ENCODE measurements around the gene NKX1-2.

GRCh38 chr10:124484661-124485060, 34.8 kb upstream of the NKX1-2 start:
- no peak for TF ChIP-seq CTCF (IDR thresholded peaks at IDR 0.05)
- no peak for TF ChIP-seq EZH2phosphoT487 (IDR thresholded peaks at IDR 0.05; ENCODE audit: borderline replicate concordance, low read depth)
- TF ChIP-seq FOXJ3 (CRISPR knock-in tag; IDR thresholded peaks at IDR 0.05), result no peak
- TF ChIP-seq, protein P1, sequence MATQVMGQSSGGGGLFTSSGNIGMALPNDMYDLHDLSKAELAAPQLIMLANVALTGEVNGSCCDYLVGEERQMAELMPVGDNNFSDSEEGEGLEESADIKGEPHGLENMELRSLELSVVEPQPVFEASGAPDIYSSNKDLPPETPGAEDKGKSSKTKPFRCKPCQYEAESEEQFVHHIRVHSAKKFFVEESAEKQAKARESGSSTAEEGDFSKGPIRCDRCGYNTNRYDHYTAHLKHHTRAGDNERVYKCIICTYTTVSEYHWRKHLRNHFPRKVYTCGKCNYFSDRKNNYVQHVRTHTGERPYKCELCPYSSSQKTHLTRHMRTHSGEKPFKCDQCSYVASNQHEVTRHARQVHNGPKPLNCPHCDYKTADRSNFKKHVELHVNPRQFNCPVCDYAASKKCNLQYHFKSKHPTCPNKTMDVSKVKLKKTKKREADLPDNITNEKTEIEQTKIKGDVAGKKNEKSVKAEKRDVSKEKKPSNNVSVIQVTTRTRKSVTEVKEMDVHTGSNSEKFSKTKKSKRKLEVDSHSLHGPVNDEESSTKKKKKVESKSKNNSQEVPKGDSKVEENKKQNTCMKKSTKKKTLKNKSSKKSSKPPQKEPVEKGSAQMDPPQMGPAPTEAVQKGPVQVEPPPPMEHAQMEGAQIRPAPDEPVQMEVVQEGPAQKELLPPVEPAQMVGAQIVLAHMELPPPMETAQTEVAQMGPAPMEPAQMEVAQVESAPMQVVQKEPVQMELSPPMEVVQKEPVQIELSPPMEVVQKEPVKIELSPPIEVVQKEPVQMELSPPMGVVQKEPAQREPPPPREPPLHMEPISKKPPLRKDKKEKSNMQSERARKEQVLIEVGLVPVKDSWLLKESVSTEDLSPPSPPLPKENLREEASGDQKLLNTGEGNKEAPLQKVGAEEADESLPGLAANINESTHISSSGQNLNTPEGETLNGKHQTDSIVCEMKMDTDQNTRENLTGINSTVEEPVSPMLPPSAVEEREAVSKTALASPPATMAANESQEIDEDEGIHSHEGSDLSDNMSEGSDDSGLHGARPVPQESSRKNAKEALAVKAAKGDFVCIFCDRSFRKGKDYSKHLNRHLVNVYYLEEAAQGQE (IDR thresholded peaks at IDR 0.05; ENCODE audit: low read depth, low read length), result no peak
- no peak for TF ChIP-seq RFX5 (IDR thresholded peaks at IDR 0.05; ENCODE audit: low read length)
- TF ChIP-seq RAD21 (IDR thresholded peaks at IDR 0.05; ENCODE audit: low read length), result no peak
- TF ChIP-seq NFIC (IDR thresholded peaks at IDR 0.05; ENCODE audit: borderline replicate concordance), result no peak
- no peak for TF ChIP-seq RCOR1 (IDR thresholded peaks at IDR 0.05; ENCODE audit: low read length)
- no peak for TF ChIP-seq POLR2AphosphoS5 (IDR thresholded peaks at IDR 0.05; ENCODE audit: low read depth, low read length)
- TF ChIP-seq ELF1 (IDR thresholded peaks at IDR 0.05), result no peak
- TF ChIP-seq, protein P2, sequence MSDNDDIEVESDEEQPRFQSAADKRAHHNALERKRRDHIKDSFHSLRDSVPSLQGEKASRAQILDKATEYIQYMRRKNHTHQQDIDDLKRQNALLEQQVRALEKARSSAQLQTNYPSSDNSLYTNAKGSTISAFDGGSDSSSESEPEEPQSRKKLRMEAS (IDR thresholded peaks at IDR 0.05; ENCODE audit: low read depth), result no peak
- no peak for TF ChIP-seq YY1 (IDR thresholded peaks at IDR 0.05; ENCODE audit: low read depth)

All from SK-N-SH (cell line).